Uterus (tissue), 2 donors: Measurements from ENCODE around the gene MBTPS1.

Source experiments
- CTCF ChIP-seq, 4 experiments: fragments of 200-600 bp in 2 of 4; fragments of 450-650 bp in 2 of 4; sonication (generic) in 2 of 4; IDR thresholded peaks; one replicate each; pipeline ENCODE4 v1.5.1; 2016 to 2019; ENCODE audit warnings: antibody characterized with exemption in 4 of 4, mild to moderate bottlenecking in 2 of 4, moderate library complexity in 1 of 4
- POLR2A ChIP-seq, 2 donors: fragments of 450-650 bp; IDR thresholded peaks; one replicate each; pipeline ENCODE4 v1.6.1; 2016; ENCODE audit warnings: antibody characterized with exemption in 2 of 2, mild to moderate bottlenecking in 1 of 2, moderate library complexity in 1 of 2

GRCh38 chr16:84144859-84145639 is 28.3 kb upstream of the MBTPS1 start, which contains the start of the genes DNAAF1 and HSDL1:
- TF ChIP-seq CTCF (IDR thresholded peaks at IDR 0.05) (peak in 1 of 4 experiments; percentile 13), POLR2A (IDR thresholded peaks at IDR 0.05) (peak in 1 of 2 donors; percentile 76)
